K562 (cell line): ENCODE measurements around the gene TP63. TPM values are rescaled to one million over a fixed set of nuclear protein-coding genes. Genes with fewer than 3 reads are reported as not detected.

Experiments
- ATAC-seq: fragments of 200-7000 bp; cut with Tn5 transposase; 3 replicates; pipeline ENCODE4 v1.9.1; 2020; ENCODE audit warnings: moderate library complexity
- BruUV-seq: library from RNA; stranded (reverse); fragments of 400-500 nt; replicated peaks from 2 replicates; lab custom pipeline; 2021; lab: Mats Ljungman, UMichigan
- CTCF ChIA-PET: fragments of 300-600 bp; formaldehyde crosslinking; extraction: SDS; loops from one replicate; lab custom pipeline; 2021; ENCODE audit warnings: low intra/inter-chr PET ratio; lab: Yijun Ruan, JAX
- POLR2A ChIA-PET: fragments of 300-600, 350-650 bp; sonication (Branson Sonifier 250); formaldehyde crosslinking; extraction: SDS; loops from one replicate; lab custom pipeline; 2021; ENCODE audit warnings: antibody characterized with exemption, inconsistent platforms; lab: Yijun Ruan, JAX
- DNase-seq, 4 experiments: peaks; one replicate each; pipeline versions ENCODE4 v3.0.0 to v3.0.0-alpha.2; 2011 to 2018; ENCODE audit warnings: low spot score in 3 of 4, mixed read lengths in 3 of 4; ENCODE audit errors: extremely low read depth in 1 of 4
- FAIRE-seq: peaks from 2 replicates; lab custom pipeline; 2011; peaks lifted over from hg19 to GRCh38; lab: Jason Lieb, UNC
- H2AFZ ChIP-seq: 2 replicates; pipeline ENCODE4 v1.6.0; 2011; ENCODE audit warnings: low read depth, low read length, control low read depth, inconsistent platforms
- H3K27ac ChIP-seq: fragments of 200-600 bp; 3 replicates; pipeline ENCODE4 v1.8.0; 2011; ENCODE audit warnings: low read depth, mild to moderate bottlenecking, control low read depth, inconsistent platforms, low read length, moderate library complexity, mixed read lengths; ENCODE audit errors: extremely low read depth
- H3K27me3 ChIP-seq, 2 experiments: fragments of 300-600 bp in 1 of 2; 2 replicates in 1 of 2; 3 replicates in 1 of 2; pipeline versions ENCODE4 v1.6.0 to v1.8.0; 2011; ENCODE audit warnings: inconsistent platforms in 2 of 2, low read length in 2 of 2, mild to moderate bottlenecking in 1 of 2, mixed read lengths in 1 of 2, moderate library complexity in 1 of 2; ENCODE audit not compliant: control insufficient read depth in 2 of 2, insufficient read depth in 2 of 2
- H3K36me3 ChIP-seq: fragments of 300-600 bp; 3 replicates; pipeline ENCODE4 v1.8.0; 2011; ENCODE audit warnings: mild to moderate bottlenecking, low read length, inconsistent platforms; ENCODE audit not compliant: control insufficient read depth, insufficient read depth
- H3K4me1 ChIP-seq, 2 experiments: fragments of 200-600 bp in 1 of 2; replicated peaks in 1 of 2; 2 replicates in 1 of 2; 3 replicates in 1 of 2; pipeline versions ENCODE4 v1.5.1 to v1.8.0; 2011; ENCODE audit warnings: inconsistent platforms in 2 of 2, low read length in 2 of 2, mild to moderate bottlenecking in 1 of 2, mixed read lengths in 1 of 2, moderate library complexity in 1 of 2; ENCODE audit not compliant: control insufficient read depth in 2 of 2, insufficient read depth in 2 of 2
- H3K4me2 ChIP-seq: 2 replicates; pipeline ENCODE4 v1.6.1; 2011; ENCODE audit warnings: low read length, control low read depth, inconsistent platforms, mixed read lengths; ENCODE audit not compliant: insufficient read depth
- H3K4me3 ChIP-seq: fragments of 200-600 bp; sonication (generic), shearing (Covaris generic); 2 replicates; pipeline ENCODE4 v1.5.1; 2016; ENCODE audit warnings: control low read depth, inconsistent platforms
- H3K79me2 ChIP-seq: fragments of 200-600 bp; 3 replicates; pipeline ENCODE4 v1.8.0; 2011; ENCODE audit warnings: low read length, inconsistent platforms; ENCODE audit not compliant: control insufficient read depth, insufficient read depth
- H3K9ac ChIP-seq, 2 experiments: 2 replicates each; pipeline versions ENCODE4 v1.6.0 to v1.6.1; 2011; ENCODE audit warnings: low read depth in 2 of 2, low read length in 2 of 2, control low read depth in 1 of 2, inconsistent platforms in 1 of 2, mild to moderate bottlenecking in 1 of 2, mixed read lengths in 1 of 2; ENCODE audit not compliant: insufficient read depth in 1 of 2
- H3K9me1 ChIP-seq: one replicate; pipeline ENCODE4 v1.6.0; 2011; ENCODE audit warnings: inconsistent platforms, mild to moderate bottlenecking, low read length, moderate library complexity; ENCODE audit not compliant: control insufficient read depth, insufficient read depth
- H3K9me3 ChIP-seq: replicated peaks from 2 replicates; pipeline ENCODE4 v1.5.1; 2011; ENCODE audit warnings: low read depth, low read length, inconsistent platforms; ENCODE audit not compliant: control insufficient read depth, insufficient read depth
- H4K20me1 ChIP-seq: replicated peaks from 2 replicates; pipeline ENCODE4 v1.6.1; 2011; ENCODE audit warnings: low read length, inconsistent platforms, mixed read lengths; ENCODE audit not compliant: control insufficient read depth, insufficient read depth
- ARNT ChIP-seq, 2 experiments: fragments of 450-650 bp; IDR thresholded peaks; 2 replicates each; pipeline ENCODE4 v1.6.1; 2016; ENCODE audit warnings: mild to moderate bottlenecking in 1 of 2
- CEBPB ChIP-seq: fragments of 450-650 bp; IDR thresholded peaks from 2 replicates; pipeline ENCODE4 v1.6.1; 2016; ENCODE audit warnings: missing genetic modification characterization, missing compliant biosample characterization
- COPS2 ChIP-seq: fragments of 450-650 bp; conservative IDR thresholded peaks from 2 replicates; pipeline ENCODE4 v1.6.1; 2016; ENCODE audit warnings: mild to moderate bottlenecking, moderate library complexity
- JUNB ChIP-seq: fragments of 450-650 bp; formaldehyde crosslinking; conservative IDR thresholded peaks from 2 replicates; pipeline ENCODE4 v1.4.0; 2020; ENCODE audit warnings: mild to moderate bottlenecking
- PCBP2 ChIP-seq: fragments of 200-400 bp; formaldehyde crosslinking; IDR thresholded peaks from 2 replicates; pipeline ENCODE4 v1.6.1; 2018; ENCODE audit warnings: low read length, low read depth, mild to moderate bottlenecking, moderate library complexity; ENCODE audit not compliant: poor library complexity, severe bottlenecking
- RBM14 ChIP-seq: fragments of 200-400 bp; formaldehyde crosslinking; IDR thresholded peaks from 2 replicates; pipeline ENCODE4 v1.6.1; 2018; ENCODE audit warnings: low read depth, mild to moderate bottlenecking, low read length, moderate library complexity, borderline replicate concordance; ENCODE audit not compliant: insufficient read depth
- SRF ChIP-seq, 2 experiments: fragments of 250-450, 450-650 bp in 1 of 2; sonication (Bioruptor Pico) in 1 of 2; sonication (generic) in 1 of 2; formaldehyde crosslinking; IDR thresholded peaks; 2 replicates each; pipeline versions ENCODE4 v1.5.0 to v1.5.1; 2020 to 2022; ENCODE audit warnings: mild to moderate bottlenecking in 1 of 2, missing genetic modification reagents in 1 of 2
- TRIM24 ChIP-seq, 2 experiments: fragments of 450-650 bp; IDR thresholded peaks; 2 replicates each; pipeline ENCODE4 v1.6.1; 2016
- ZBTB1 ChIP-seq: sonication (generic); formaldehyde crosslinking; IDR thresholded peaks from 2 replicates; pipeline ENCODE4 v1.8.1; 2023; ENCODE audit warnings: missing genetic modification reagents, low read depth, mild to moderate bottlenecking, borderline replicate concordance
- ZFPM2 ChIP-seq: fragments of 250-450 bp; sonication (Bioruptor Pico); IDR thresholded peaks from 2 replicates; pipeline ENCODE4 v1.5.1; 2022; ENCODE audit warnings: mild to moderate bottlenecking
- ZNF431 ChIP-seq: sonication (generic); formaldehyde crosslinking; IDR thresholded peaks from 2 replicates; pipeline ENCODE4 v1.8.0; 2022; ENCODE audit warnings: mild to moderate bottlenecking, missing genetic modification reagents
- ZNF79 ChIP-seq: fragments of 250-450 bp; sonication (Bioruptor Pico); IDR thresholded peaks from 2 replicates; pipeline ENCODE4 v1.4.0; 2020; ENCODE audit warnings: low read depth, mild to moderate bottlenecking, moderate library complexity
- WGBS: fragments of 100-300 bp; shearing (Covaris generic); methylation state at CpG from one replicate; pipeline ENCODE4 v1.1.6; 2016; ENCODE audit warnings: low coverage, mixed read lengths; ENCODE audit not compliant: insufficient coverage; ENCODE audit errors: missing lambda C conversion rate; 5-methylcytosine and 5-hydroxymethylcytosine counted together
- in situ Hi-C: fragments of 300-500 bp; cut with MboI; formaldehyde crosslinking; loops from 4 replicates; pipeline ENCODE4 v1.15.0; 2018; ENCODE audit warnings: inconsistent platforms, mixed read lengths
- intact Hi-C: fragments of 100-400 bp; cut with micrococcal nuclease; formaldehyde crosslinking; loops from 2 replicates; pipeline ENCODE4 v1.14.2; 2022
- polyA plus RNA-seq, 8 experiments: library from polyadenylated mRNA; depleted of rRNA in 4 of 8; stranded (reverse) in 5 of 8; unstranded in 3 of 8; fragments of >200 nt; fragmentation: Nextera tagmentation in 2 of 8; fragmentation: Illumina TruSeq in 1 of 8; extraction: Ambion mirVana in 2 of 8; extraction: Trizol in 1 of 8; gene quantifications; 2 replicates each; pipeline versions ENCODE4 v1.2.1 to v1.2.3, GENCODE V29; 2011 to 2014; ENCODE audit warnings: inconsistent platforms in 1 of 8, missing spikeins in 1 of 8
- total RNA-seq, 7 experiments: library from RNA; depleted of rRNA in 6 of 7; stranded (reverse); fragments of >200 nt in 6 of 7; fragmentation: Illumina TruSeq in 2 of 7; extraction: Trizol in 2 of 7; gene quantifications; 2 replicates each; pipeline versions ENCODE4 v1.2.1 to v1.2.3, GENCODE V29; 2011 to 2021; ENCODE audit warnings: low replicate concordance in 1 of 7
- TF ChIP-seq, protein P1 (sequence below): sonication (generic); formaldehyde crosslinking; IDR thresholded peaks from 2 replicates; pipeline ENCODE4 v1.8.1; 2023; ENCODE audit warnings: mild to moderate bottlenecking, missing genetic modification reagents

Gene TP63
- total and polyA plus RNA-seq, 9 of the 15 experiments (the other 6 are each of a cell fraction or from before 2014, with no cell fraction given): 0.32 to 1.4 (median 0.50) TPM

DNA sequence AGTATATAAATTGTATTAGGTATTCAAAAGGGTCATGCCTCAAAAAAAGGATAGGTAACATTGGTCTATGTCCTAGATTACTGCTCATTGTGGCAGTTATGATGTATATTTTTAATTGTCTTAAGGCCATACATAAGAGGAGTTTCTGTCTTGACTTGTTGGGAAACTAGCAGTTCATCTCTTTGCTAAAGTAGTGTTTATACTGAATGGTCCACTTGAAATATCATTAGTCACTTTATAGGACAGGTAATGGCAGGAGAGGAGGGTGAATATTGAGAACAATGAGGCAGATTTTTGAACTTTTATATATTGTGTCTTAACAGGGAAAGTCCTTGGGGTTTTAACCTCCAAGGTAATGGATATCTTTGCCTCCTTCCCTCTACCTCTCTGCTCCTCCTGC lies 58.4 kb downstream of the TP63 start:
- no peaks in the 10 kb centered on the region for H3K27me3 ChIP-seq
- no peaks in the 10 kb centered on the region for H3K9me3 ChIP-seq
- no peak overlapping the region for H3K27ac ChIP-seq
- H3K79me2 ChIP-seq: no peaks in the 10 kb centered on the region
- FAIRE-seq (no peak), DNase-seq (no peak), ATAC-seq (no peak)
- in situ Hi-C loops: no loop called here
- no peaks in the 10 kb centered on the region for H3K4me1 ChIP-seq
- CTCF ChIA-PET: no interaction called here
- POLR2A ChIA-PET: no interaction called here
- intact Hi-C loops: no loop called here
- no peak overlapping the region for H3K4me3 ChIP-seq
- H3K9ac ChIP-seq: no peak overlapping the region
- no peak for TF ChIP-seq COPS2
- no peak for TF ChIP-seq ZFPM2
- no peak for TF ChIP-seq TRIM24 (IDR thresholded peaks at IDR 0.05)
- TF ChIP-seq, protein P1, sequence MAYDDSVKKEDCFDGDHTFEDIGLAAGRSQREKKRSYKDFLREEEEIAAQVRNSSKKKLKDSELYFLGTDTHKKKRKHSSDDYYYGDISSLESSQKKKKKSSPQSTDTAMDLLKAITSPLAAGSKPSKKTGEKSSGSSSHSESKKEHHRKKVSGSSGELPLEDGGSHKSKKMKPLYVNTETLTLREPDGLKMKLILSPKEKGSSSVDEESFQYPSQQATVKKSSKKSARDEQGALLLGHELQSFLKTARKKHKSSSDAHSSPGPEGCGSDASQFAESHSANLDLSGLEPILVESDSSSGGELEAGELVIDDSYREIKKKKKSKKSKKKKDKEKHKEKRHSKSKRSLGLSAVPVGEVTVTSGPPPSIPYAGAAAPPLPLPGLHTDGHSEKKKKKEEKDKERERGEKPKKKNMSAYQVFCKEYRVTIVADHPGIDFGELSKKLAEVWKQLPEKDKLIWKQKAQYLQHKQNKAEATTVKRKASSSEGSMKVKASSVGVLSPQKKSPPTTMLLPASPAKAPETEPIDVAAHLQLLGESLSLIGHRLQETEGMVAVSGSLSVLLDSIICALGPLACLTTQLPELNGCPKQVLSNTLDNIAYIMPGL: no peak
- no peaks in the 10 kb centered on the region for H3K9me1 ChIP-seq
- H3K36me3 ChIP-seq: no peaks in the 10 kb centered on the region
- H3K4me2 ChIP-seq: no peak overlapping the region
- no peaks in the 10 kb centered on the region for H4K20me1 ChIP-seq
- no TSS peak for BruUV-seq
- H2AFZ ChIP-seq: no peak overlapping the region

DNA sequence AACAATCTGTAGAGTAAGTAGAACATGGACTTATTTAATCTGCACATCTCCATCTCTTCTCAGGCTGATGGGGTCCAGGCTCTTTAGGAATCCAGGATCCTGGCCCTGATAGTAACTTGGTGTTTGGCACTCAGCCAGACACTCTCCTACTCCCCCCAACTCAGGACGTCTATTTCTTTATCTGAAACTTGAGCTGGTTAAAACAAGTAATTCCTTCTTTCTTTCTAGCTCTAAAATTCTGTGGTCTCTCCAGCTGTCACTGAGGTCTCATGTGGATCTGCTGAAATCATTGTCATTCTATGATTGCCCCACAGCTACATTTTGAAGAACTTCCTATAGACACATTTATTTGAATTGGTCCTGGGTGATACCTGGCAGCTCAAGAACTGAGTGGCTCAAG lies 59.0 kb downstream of the TP63 start:
- H4K20me1 ChIP-seq: no peaks in the 10 kb centered on the region
- ChIA-PET CTCF (no interaction called here), POLR2A (no interaction called here)
- ATAC-seq (no peak), DNase-seq (no peak), FAIRE-seq (no peak)
- no TSS peak for BruUV-seq
- in situ Hi-C loops: no loop called here
- 0% methylated on average over 1 of the region's 1 CpG for WGBS
- H3K9ac ChIP-seq: no peak overlapping the region
- no peaks in the 10 kb centered on the region for H3K27me3 ChIP-seq
- no peak overlapping the region for H3K27ac ChIP-seq
- H3K9me1 ChIP-seq: no peaks in the 10 kb centered on the region
- H3K36me3 ChIP-seq: no peaks in the 10 kb centered on the region
- no peaks in the 10 kb centered on the region for H3K79me2 ChIP-seq
- H2AFZ ChIP-seq: no peak overlapping the region
- H3K4me1 ChIP-seq: no peaks in the 10 kb centered on the region
- H3K9me3 ChIP-seq: no peaks in the 10 kb centered on the region
- intact Hi-C loops: no loop called here
- H3K4me3 ChIP-seq: no peak overlapping the region
- H3K4me2 ChIP-seq: no peak overlapping the region
- TF ChIP-seq SRF (CRISPR knock-in tag; IDR thresholded peaks at IDR 0.05) (no peak), CEBPB (tag) (no peak), ZNF431 (no peak), ARNT (IDR thresholded peaks at IDR 0.05) (no peak), RBM14 (no peak), ZBTB1 (CRISPR knock-in tag) (no peak), ZNF79 (no peak), PCBP2 (no peak), JUNB (CRISPR knock-in tag) (no peak)
